A673 (cell line): ENCODE measurements around the gene HNRNPK. TPM values are rescaled to one million over a fixed set of nuclear protein-coding genes. Genes with fewer than 3 reads are reported as not detected.

Experiments used
- BruUV-seq: library from RNA; stranded (reverse); fragments of 400-500 nt; replicated peaks from 2 replicates; lab custom pipeline; 2021; lab: Mats Ljungman, UMichigan
- CTCF ChIA-PET: fragments of 300-600 bp; sonication (Branson Sonifier 250); formaldehyde crosslinking; loops from one replicate; lab custom pipeline; 2022; ENCODE audit warnings: antibody characterized with exemption; lab: Charles Lee
- POLR2A ChIA-PET: fragments of 300-600 bp; sonication (Branson Sonifier 250); formaldehyde crosslinking; loops from one replicate; lab custom pipeline; 2022; ENCODE audit warnings: antibody characterized with exemption; ENCODE audit not compliant: low non-redundant PET; lab: Charles Lee
- DNase-seq: peaks from one replicate; pipeline ENCODE4 v3.0.0-alpha.2; 2015; ENCODE audit warnings: low spot score
- H3K27ac ChIP-seq: fragments of 200-600 bp; sonication (generic); 2 replicates; pipeline ENCODE4 v1.5.1; 2016; ENCODE audit warnings: mixed run types, low read depth, mild to moderate bottlenecking, mixed read lengths, antibody characterized with exemption, low read length; ENCODE audit not compliant: poor library complexity, severe bottlenecking
- H3K27me3 ChIP-seq: fragments of 200-600 bp; sonication (generic); replicated peaks from 2 replicates; pipeline ENCODE4 v1.6.1; 2017; ENCODE audit warnings: mixed run types, low read depth, mild to moderate bottlenecking, mixed read lengths, antibody characterized with exemption, low read length; ENCODE audit not compliant: insufficient read depth, poor library complexity
- H3K36me3 ChIP-seq: fragments of 200-600 bp; sonication (generic); 2 replicates; pipeline ENCODE4 v1.6.1; 2016; ENCODE audit warnings: mixed run types, mild to moderate bottlenecking, mixed read lengths, antibody characterized with exemption, low read length; ENCODE audit not compliant: insufficient read depth, poor library complexity, severe bottlenecking
- H3K4me1 ChIP-seq: fragments of 200-600 bp; sonication (generic); 2 replicates; pipeline ENCODE4 v1.6.1; 2017; ENCODE audit warnings: mixed run types, mild to moderate bottlenecking, mixed read lengths, antibody characterized with exemption, low read length; ENCODE audit not compliant: insufficient read depth, poor library complexity, severe bottlenecking
- H3K4me3 ChIP-seq: fragments of 200-600 bp; sonication (generic); 2 replicates; pipeline ENCODE4 v1.5.1; 2016; ENCODE audit warnings: low read depth, mixed run types, mild to moderate bottlenecking, mixed read lengths, low read length; ENCODE audit not compliant: poor library complexity, severe bottlenecking
- H3K9me3 ChIP-seq: fragments of 200-600 bp; sonication (generic); 2 replicates; pipeline ENCODE4 v1.6.1; 2016; ENCODE audit warnings: mixed run types, low read depth, mild to moderate bottlenecking, mixed read lengths, antibody characterized with exemption, low read length; ENCODE audit not compliant: poor library complexity, severe bottlenecking
- CTCF ChIP-seq: fragments of 300-800, 200-600 bp; sonication (generic); conservative IDR thresholded peaks from 2 replicates; pipeline ENCODE4 v1.5.1; 2017; ENCODE audit warnings: low read depth, mild to moderate bottlenecking, antibody characterized with exemption, low read length, moderate library complexity, mixed read lengths
- EZH2 ChIP-seq: fragments of 200-600 bp; sonication (generic); IDR thresholded peaks from 2 replicates; pipeline ENCODE4 v1.6.1; 2017; ENCODE audit warnings: borderline replicate concordance, low read depth, mild to moderate bottlenecking, mixed read lengths, antibody characterized with exemption, low read length; ENCODE audit not compliant: poor library complexity, severe bottlenecking
- intact Hi-C: fragments of 100-400 bp; cut with micrococcal nuclease; formaldehyde crosslinking; loops from one replicate; pipeline ENCODE4 v1.10.0; 2022; ENCODE audit not compliant: unreplicated experiment
- total RNA-seq: library from RNA; stranded (reverse); gene quantifications from 2 replicates; pipeline ENCODE4 v1.2.3, GENCODE V29; 2021

The HNRNPK gene
- total RNA-seq, 1 experiment from 2014 or later = 872 TPM

GRCh38 chr9:83986765-83987401, 6.9 kb upstream of the HNRNPK start:
- no peak for DNase-seq
- intact Hi-C loops = no loop called here
- Histone ChIP-seq H3K36me3 (peaks cover 17% of the 10 kb centered on the region), H3K27ac (peak overlapping the region; percentile 19), H3K9me3 (no peaks in the 10 kb centered on the region), H3K27me3 (no peaks in the 10 kb centered on the region), H3K4me3 (no peak overlapping the region), H3K4me1 (peaks cover 23% of the 10 kb centered on the region)
- no TSS peak for BruUV-seq
- POLR2A ChIA-PET = no interaction called here
- TF ChIP-seq EZH2 = no peak
- TF ChIP-seq CTCF = no peak
- CTCF ChIA-PET = no interaction called here

GRCh38 chr9:83986195-83986594, 6.2 kb upstream of the HNRNPK start:
- intact Hi-C loops = no loop called here
- peaks cover 17% of the 10 kb centered on the region for H3K36me3 ChIP-seq
- DNase-seq = no peak
- CTCF ChIA-PET = no interaction called here
- peaks cover 23% of the 10 kb centered on the region for H3K4me1 ChIP-seq
- no peak overlapping the region for H3K27ac ChIP-seq
- H3K4me3 ChIP-seq = no peak overlapping the region
- H3K9me3 ChIP-seq = no peaks in the 10 kb centered on the region
- no peak for TF ChIP-seq CTCF
- no peak for TF ChIP-seq EZH2
- POLR2A ChIA-PET = no interaction called here
- no TSS peak for BruUV-seq
- no peaks in the 10 kb centered on the region for H3K27me3 ChIP-seq

GRCh38 chr9:83981126-83981871, 1.3 kb upstream of the HNRNPK start:
- Histone ChIP-seq H3K27ac (peak overlapping the region; percentile 99), H3K9me3 (no peaks in the 10 kb centered on the region), H3K4me1 (peaks cover 42% of the 10 kb centered on the region), H3K36me3 (peaks cover 30% of the 10 kb centered on the region), H3K4me3 (peak overlapping the region; percentile 86), H3K27me3 (no peaks in the 10 kb centered on the region)
- BruUV-seq = no TSS peak
- peak; percentile 71 for DNase-seq
- intact Hi-C loops = no loop called here
- ChIA-PET CTCF (no interaction called here), POLR2A (interaction anchor here (0.6 kb wide), 1 partner anchor 17 kb away, joined by 3 read pairs; no protein-coding TSS in a partner anchor)
- TF ChIP-seq EZH2 = no peak
- TF ChIP-seq CTCF = no peak
